Activated T-cell treated with anti-CD3 and anti-CD28 coated beads for 48 hours (primary cell): Measurements from ENCODE around the gene CLCN4.

Source experiments
- DNase-seq: peaks from one replicate; pipeline ENCODE4 v3.0.0-alpha.2; 2020; ENCODE audit warnings: low read depth

CLCN4 gene

DNA sequence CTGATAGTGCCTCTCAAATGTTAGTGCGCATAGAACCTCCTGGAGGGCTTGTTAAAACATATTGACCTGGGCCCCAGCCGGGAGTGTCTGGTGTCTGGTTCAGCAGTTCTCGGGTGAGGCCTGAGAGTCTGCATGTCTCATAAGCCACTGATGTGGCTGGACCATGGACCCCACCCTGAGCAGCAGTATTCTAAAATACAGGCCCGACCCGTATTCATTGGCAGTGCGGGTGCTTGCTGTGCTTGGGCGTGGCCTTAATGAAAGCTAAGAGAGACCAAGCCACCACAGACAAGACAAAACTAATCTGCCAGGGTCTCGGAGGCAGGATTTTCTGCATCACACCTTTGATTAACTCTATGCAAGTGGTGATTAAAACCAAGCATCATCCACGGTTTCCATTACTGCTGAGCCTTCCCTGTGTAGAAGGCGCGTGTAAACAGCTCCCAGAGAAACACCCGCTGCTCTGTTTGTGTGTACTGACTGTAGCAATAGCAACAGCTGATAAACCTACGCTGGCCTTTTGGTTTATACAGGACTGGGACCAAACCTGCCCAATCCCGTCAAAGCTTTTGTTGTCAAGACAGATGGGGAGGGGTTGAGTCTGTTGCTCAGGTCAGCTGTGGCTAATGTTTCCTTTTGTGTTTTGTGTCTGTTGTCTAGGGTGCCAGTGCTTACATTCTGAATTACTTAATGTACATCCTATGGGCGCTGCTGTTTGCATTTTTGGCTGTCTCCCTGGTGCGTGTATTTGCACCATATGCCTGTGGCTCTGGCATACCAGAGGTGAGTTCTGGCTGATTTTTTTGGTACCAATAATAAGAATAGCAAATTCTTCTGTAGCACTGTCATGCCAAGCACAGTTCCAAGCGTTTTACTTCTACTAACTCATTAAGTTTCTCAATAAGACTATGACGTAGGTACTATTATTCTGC, 40.8 kb downstream of the CLCN4 start:
- no peak for DNase-seq

DNA sequence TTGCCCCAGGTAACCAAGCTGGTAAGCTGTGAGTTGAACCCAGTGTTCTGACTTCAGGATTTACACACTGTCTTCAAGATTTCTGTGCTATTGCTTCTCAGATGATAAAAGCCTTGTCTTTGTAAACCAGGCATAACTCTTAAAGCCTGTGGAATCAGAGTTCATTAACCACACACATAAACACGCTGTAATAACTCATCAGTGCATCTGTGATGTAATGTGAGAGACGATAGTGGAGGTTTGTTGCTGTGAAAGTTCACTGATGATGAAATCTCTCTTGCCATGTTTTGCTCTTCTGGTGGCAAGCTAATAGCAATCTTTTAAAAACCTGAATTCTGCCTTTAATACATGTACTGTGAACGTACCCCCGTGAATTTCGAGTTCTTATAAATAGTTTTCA, 41.5 kb downstream of the CLCN4 start:
- no peak for DNase-seq

DNA sequence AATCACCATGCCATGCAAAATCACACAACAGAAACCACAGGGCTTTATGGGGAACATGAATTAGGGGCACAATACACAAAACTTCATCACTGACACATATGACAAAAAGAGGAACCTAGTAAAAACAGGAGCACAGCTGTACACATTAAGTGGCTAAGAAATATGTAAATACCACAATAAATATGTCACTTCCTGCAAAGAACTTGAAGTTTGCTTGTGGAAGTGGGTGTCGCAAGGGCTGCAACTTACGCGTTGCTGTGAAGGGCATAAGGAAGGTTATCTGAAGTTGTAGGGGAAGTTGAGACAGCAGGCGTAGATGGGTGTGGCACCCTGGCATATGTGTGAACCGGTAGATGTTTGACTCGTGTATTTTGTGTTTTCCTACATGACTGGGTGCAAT, 42.4 kb downstream of the CLCN4 start:
- no peak for DNase-seq

DNA sequence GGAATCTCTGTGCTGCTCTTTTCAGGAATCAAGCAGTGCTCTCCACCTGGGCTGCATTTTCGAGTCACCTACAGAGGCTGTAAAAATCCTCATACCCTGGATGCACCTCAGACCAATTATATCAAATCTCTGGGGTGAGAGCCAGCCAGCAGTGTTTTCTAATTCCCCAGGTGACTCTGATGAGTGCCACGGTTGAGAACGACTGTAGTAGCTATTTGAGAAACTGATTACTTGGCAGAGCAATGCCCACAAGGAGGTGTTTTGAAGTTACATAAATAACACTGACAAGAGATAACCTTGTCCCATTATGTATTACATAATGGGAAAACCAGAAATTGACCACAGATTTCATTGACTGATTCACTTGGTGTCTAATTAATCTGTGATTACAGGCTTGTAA, 46.8 kb downstream of the CLCN4 start:
- DNase-seq = no peak

DNA sequence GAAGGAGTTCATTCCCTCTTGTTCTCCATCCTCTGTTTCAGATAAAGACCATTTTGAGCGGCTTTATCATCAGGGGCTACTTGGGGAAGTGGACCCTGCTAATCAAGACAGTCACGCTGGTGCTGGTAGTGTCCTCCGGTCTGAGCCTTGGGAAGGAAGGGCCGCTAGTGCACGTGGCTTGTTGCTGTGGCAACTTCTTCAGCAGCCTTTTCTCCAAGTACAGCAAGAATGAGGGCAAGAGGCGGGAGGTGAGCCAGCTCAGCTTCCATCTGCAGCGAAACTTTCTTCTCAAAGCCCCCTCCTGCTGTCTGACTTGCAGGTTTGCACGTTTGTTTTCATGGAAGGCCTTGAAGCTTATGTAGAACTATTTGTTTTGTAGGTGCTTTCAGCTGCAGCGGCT, 49.5 kb downstream of the CLCN4 start:
- DNase-seq = no peak

DNA sequence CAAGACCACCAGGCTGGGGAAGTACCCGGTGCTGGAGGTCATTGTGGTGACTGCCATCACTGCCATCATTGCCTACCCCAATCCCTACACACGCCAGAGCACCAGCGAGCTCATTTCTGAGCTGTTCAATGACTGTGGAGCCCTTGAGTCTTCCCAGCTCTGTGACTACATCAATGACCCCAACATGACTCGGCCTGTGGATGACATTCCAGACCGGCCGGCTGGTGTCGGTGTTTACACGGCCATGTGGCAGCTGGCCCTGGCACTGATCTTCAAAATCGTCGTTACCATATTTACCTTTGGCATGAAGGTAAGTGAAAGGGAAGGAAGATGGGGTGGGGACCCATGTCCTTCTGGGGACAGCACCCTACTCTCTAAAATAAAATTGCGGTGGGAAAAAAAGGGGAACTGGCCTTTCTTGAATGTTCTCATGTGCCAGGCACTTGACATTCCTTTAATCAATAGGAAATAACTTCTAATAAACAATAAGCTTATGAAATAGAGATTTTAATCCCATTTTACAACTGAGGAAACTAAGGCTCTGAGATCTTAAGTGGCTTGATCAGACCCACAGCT, 51.6 kb downstream of the CLCN4 start:
- no peak for DNase-seq

DNA sequence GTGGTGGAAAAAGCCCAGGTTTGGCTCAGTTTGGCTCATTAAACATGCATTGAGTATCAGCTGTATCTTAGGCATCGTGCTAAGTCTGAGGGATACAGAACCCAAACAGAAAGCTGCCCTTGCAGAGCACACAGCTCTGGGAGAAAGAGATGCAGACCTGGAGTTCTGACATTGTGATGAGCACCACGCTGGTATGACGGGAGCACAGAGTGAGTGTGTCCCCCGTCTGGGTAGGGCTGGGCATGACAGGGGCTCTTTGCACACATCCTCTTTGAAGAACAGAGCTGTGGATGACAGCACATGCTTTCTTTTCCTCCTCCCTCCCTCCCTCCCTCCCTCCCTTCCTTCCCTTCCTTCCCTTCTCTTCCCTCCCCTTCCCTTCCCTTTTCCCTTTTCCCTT, 52.2 kb downstream of the CLCN4 start:
- no peak for DNase-seq

DNA sequence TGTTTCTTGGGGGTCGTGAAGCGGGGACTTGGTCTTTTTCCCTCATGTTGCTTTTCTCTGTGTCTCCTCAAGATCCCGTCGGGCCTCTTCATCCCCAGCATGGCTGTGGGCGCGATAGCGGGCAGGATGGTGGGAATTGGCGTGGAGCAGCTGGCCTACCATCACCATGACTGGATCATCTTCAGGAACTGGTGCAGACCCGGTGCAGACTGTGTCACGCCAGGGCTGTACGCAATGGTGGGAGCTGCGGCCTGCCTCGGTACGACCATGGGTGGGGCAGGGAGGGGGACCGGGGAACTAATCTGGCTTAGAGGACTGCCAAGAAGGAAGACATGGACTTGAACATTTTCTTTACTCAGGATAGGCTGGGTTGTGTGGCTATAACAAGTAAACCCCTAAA, 55.6 kb downstream of the CLCN4 start:
- DNase-seq = no peak

DNA sequence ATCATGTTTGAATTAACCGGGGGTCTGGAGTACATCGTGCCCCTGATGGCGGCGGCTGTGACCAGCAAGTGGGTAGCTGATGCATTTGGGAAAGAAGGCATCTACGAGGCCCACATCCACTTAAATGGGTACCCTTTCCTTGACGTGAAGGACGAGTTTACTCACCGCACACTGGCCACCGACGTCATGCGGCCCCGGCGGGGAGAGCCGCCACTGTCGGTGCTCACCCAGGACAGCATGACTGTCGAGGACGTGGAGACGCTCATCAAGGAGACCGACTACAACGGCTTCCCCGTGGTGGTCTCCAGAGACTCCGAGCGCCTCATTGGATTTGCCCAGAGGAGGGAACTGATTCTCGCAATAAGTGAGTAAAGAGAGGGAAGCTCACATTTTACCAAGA, 56.9 kb downstream of the CLCN4 start:
- no peak for DNase-seq

DNA sequence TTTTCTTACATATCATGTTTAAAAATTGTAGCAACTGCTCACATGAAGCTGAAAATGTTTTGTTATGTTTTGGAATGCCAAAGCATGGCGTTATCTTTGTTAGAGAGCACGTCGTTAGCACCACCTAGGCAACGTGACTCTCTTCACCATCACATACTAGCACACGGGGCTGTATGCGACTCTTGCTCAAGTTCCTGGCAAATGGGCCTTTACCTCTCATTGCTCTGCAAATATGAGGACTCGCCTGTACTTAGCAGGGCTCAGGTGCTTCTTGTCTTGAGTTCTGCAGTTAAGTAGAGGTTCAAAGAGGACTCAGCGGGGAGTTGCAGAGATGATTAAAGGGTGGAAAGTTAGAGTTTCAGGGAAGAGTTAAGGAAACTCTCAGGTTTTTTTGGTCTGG, 59.4 kb downstream of the CLCN4 start:
- no peak for DNase-seq

DNA sequence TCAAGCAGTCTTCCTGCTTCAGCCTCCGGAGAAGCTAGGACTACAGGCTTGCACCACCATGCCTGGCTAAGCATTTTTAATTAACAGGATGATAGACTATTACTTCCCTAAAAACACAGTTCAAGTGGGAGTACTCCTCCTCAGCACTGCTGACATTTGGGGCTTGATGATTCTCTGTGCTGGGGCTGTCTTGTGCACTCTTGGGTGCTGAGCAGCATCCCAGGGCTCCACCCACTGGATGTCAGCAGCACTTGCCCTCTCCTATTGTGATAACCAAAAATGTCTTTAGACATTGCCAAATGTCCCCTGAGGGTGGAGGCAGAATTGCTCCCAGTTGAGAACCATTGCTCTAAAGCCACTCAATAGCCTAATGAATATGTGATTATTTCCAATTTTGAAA, 60.4 kb downstream of the CLCN4 start:
- DNase-seq = no peak

DNA sequence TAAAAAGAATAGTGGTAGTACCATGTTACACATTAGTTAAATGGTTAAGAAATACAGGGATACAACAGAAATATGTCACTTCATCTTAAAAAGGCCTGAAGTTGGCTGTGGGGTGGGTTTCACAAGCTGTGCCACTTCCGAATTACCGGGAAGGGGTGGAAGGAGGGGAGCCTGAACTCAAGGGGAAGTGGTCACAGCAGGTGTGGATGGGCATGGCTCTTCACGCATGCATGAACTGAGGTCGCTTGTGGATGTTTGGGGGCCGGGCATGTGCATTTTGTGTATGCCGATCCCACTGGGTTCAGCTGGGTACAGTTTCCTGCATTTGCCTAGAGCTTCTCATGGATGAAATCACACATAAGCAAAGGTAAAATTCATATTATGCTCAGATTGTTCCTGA, 64.9 kb downstream of the CLCN4 start:
- DNase-seq = no peak

DNA sequence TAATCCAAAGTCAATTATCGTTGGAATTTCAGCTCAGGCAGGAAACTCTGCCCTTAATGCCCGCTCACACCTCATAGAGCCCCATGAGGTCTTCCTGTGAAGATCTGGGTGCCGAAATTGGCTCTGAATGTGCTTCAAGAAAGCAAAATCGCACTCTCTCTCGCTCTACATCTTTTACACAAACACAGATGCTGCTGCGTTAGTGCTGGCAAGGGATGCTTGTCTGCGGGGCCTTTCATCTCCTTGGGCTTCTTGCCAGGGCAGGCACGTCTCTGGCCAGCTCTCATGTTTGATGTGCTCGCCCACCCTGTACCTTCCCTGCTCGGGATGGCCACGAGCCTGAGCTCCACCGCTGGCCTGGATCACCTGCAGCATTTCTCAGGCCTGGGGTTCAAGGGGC, 66.5 kb downstream of the CLCN4 start:
- no peak for DNase-seq

DNA sequence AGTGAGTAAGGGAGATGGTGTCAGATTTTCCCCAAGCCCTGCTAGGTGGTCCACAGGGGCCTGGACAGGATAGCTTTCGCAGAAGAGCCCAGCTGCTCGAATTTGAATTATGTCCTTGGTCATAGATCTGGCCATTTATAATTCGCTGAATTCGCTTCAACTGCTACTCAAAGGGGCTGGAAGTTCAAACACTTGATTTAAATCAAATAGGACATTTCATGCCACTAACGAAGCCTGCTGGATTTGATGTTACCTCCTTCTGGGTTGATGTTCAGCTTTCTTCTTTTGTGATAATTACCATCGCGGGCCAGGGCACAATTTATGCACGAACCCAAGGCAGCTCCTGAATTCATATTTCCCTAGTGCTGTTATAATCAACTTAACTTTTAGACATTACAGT, 67.0 kb downstream of the CLCN4 start:
- DNase-seq = no peak

DNA sequence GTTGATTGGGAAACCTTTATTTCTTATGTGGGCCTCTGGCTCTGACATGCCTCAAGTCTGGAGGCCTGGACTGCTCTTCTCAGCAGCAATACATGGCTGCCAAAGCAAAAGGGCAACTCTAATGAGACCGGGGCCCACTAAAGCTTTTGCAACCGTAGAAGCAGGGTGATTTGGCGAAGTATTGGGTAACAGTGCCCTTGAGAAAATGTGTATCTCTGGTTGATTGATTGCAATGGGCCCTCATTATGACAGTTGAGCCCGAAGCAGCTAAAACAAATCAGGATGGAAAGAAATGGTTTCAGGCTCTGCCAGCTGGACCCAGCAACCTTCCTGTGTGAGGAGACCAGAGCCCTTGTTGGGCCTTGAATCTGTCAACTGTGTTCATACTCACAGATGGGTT, 73.4 kb downstream of the CLCN4 start:
- DNase-seq = no peak

DNA sequence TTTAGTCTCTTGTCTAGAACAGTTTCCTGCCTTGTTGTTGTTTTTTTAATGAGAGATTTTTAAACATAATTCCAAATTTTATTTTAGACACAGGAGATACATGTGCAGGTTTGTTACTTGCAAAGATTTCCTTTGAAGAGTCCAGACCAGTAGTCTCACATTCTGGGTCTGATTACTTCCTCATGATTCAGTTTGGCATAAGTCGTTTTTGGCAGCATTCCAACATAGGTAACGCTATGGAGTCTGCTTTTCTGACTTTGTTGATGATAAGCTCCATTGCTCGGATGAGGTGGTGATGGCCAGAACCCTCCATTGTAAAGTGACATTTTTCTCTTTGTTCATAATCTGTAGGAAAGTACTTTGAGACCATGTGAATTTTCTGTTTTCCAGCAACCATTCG, 74.7 kb downstream of the CLCN4 start:
- DNase-seq = no peak

DNA sequence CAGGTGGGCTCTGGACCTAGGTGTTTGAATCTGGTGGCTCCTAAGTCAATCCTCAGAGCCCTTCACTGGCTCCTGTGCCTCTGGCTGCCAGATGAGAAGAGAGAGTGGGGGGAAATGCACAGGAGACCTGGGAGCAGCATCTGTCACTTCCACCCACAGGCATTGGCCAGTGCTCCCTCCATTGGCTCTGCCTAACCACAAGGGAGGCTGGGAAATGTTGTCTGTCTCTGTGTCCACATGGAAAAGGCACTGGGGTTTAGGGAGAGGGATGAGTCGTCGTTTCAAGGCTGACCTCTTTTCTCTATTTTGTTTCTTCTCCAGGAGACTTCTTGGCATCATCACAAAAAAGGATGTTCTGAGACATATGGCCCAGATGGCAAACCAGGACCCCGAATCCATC, 76.4 kb downstream of the CLCN4 start:
- DNase-seq = no peak

DNA sequence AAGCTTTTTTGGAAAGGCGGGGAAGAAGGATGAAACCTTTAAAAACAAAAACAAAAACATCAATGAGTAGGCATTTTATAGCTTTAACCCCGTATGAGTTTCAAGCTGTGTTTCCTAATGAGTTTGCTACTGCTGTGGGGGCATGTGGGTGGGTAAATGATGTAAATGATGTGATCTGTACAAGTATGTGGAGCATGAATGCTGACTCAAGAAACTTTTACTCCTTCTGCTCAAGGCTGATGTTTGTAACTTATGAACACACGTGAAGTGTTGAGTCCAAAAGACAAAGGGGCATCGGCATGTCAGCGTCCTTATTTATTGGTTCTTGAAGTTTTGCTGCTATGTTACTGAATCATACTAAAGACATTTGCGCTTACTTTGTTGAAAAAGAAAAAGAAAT, 76.9 kb downstream of the CLCN4 start:
- DNase-seq = no peak

DNA sequence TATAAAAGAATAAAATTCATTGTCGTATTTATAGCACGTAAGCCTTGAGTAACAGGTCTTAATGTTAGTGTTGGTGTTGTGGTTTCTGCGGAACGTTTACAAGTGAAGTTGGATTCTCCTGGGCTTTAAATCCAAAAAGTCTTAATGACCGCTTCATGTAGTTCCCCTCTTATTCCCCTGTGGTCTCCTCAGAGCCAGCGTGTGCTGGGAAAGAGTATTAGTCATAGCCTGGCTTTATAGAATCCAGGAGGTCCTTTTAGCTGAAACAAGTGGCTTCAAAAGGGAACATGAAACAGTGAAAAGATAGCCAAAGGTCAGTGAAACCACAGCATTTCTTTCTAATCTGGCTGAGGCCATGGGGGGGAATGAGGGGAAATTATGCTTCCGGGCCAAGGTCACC, 79.1 kb downstream of the CLCN4 start:
- no peak for DNase-seq

DNA sequence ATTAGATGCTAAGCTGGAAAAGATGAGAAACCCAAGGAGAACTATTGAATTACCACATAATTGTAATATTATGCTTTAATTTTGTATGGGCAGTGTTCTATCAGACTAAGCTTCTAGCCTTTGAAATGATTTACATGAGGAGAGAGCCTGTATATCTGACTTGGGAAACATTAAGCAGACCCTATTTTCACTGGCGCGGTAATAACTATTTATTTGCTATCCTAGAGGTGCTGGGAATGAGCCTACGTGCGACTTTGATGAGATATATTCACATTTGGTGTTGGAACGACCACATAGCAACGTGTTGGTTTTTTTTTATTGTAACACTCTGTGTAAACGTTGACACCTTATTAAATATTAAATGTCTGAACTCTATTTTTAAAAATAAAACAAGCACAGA, 80.5 kb downstream of the CLCN4 start:
- no peak for DNase-seq

DNA sequence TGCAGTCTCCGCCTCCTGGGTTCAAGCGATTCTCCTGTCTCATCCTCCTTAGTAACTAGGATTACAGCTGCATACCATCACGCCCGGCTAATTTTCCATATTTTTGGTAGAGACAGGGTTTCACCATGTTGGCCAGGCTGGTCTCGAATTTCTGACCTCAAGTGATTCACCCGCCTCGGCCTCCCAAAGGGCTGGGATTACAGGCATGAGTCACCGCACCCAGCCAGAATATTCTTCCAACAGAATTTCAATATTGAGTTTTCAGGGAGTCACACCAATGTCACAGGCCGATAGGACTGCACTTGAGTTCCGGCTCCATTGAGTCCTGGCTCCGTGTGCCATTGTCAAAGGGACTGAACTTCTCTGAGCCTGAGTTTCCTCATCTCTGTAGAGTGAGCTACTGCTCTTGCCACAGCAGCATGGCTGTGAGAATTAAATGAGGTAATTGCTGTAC, 82.9 kb downstream of the CLCN4 start:
- no peak for DNase-seq

DNA sequence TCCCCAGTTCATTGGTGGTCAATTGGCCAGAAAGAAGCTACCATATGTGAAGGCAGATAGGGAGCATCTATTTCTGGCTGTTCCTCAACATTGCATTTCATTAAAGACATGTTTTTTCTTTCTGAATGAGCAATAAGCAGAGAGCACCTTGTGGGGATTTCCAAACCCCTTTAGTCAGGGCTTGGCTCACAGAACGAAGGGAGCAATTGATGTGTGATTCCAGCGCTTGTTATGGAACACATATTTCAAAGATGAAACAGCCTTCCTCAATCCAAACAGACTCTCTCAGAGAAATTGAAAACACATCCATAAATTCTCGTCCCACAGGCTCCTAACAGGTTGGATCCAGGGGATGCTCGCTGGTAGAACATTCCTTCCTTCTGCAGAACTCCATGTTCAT, 84.1 kb downstream of the CLCN4 start:
- DNase-seq = no peak

DNA sequence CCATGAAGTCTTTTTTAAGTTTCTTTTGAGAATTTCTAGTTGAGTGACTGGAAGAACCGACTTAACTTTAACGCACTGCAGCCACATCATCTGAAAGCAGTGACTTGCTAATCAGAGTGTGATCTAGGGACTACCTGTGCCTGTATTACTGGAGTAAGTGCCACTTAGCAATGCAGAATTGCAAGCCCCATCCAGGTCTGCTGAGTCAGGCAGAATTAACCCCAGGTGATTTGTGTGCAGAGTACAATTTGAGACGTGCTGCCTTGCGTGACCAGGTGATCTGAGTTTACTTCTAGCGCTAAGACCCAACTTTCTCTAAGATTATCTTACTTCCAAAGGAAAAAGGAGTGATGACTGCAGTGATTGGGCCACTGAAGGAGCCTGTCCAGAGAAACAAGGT, 85.3 kb downstream of the CLCN4 start:
- DNase-seq = no peak

DNA sequence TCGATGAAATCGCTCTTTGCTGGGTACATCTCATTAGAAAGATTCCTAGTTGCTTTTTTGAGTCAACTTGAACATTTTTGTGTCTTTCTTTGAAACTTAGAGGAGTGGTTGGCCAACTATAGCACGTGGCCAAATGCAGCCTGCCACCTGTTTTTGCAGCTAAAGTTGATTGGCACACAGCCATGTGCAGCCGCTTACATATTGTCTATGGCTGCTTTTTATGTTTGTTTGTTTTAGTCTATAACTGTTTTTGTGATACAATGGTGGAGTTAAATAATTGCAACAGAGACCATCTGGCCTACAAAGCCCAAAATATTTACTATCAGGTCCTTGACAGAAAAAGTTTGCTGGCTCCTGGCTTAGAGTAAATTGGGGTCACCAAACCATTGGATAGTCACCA, 86.3 kb downstream of the CLCN4 start:
- DNase-seq = no peak
